Epithelial cell of proximal tubule (primary cell): ENCODE data around the gene GALNT12. TPM values are rescaled to one million over a fixed set of nuclear protein-coding genes. Genes with fewer than 3 reads are reported as not detected.

Experiments used
- DNase-seq: peaks from one replicate; pipeline ENCODE4 v3.0.0-alpha.2; 2011; ENCODE audit warnings: low read depth
- H3K4me3 ChIP-seq: 2 replicates; pipeline ENCODE4 v1.5.1; 2011; ENCODE audit warnings: low read depth, mild to moderate bottlenecking, low read length
- total RNA-seq: library from RNA; depleted of rRNA; stranded (reverse); fragments of >200 nt; gene quantifications from 2 replicates; pipeline ENCODE4 v1.2.3, GENCODE V29; 2015
- TF ChIP-seq, protein P1 (sequence below): conservative IDR thresholded peaks from 2 replicates; pipeline ENCODE4 v1.5.1; 2012; ENCODE audit warnings: low read depth, mild to moderate bottlenecking, low read length

GALNT12 gene
- total RNA-seq, 1 donor from 2014 or later = 19.5 TPM

DNA sequence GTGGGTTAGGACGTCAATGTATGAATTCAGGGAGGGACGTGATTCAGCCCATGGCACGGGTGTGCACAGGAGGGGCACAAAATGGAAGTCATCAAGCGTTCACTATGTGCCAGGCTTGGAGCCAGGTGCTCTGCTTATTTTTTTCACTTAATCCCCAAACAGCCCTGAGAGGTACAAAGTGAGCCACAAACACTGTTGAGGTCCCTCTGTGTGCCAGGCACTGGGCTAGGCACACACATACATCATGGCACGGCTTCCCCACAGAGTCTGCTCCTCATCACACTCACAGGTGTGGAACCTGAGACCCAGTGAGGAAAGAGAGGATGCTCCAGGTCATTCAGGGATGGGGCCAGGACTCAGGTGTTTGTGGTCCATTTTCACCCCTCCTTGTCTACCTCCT, 68.1 kb downstream of the GALNT12 start:
- DNase-seq = no peak
- no peak overlapping the region for H3K4me3 ChIP-seq
- TF ChIP-seq, protein P1, sequence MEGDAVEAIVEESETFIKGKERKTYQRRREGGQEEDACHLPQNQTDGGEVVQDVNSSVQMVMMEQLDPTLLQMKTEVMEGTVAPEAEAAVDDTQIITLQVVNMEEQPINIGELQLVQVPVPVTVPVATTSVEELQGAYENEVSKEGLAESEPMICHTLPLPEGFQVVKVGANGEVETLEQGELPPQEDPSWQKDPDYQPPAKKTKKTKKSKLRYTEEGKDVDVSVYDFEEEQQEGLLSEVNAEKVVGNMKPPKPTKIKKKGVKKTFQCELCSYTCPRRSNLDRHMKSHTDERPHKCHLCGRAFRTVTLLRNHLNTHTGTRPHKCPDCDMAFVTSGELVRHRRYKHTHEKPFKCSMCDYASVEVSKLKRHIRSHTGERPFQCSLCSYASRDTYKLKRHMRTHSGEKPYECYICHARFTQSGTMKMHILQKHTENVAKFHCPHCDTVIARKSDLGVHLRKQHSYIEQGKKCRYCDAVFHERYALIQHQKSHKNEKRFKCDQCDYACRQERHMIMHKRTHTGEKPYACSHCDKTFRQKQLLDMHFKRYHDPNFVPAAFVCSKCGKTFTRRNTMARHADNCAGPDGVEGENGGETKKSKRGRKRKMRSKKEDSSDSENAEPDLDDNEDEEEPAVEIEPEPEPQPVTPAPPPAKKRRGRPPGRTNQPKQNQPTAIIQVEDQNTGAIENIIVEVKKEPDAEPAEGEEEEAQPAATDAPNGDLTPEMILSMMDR = no peak

DNA sequence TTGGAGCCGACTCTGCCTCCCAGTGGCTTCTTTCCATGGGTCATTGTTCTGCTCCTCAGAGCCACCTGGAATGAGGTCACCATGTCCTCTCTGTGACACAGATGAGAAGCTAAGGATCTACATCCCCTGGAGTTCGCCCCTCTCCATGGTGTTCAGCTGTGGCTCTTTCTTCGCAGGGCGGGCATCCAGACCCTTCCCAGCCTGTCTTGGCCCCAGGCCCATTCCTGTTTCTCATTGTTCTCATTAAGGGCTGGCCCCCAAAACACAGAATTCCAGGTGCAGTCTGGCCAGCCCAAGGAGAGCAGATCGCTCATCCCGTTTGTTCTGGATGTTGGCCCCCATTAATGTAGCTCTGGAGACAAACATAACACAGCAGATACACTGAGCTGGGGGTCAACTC, 69.8 kb downstream of the GALNT12 start:
- TF ChIP-seq, protein P1 = no peak
- DNase-seq = no peak
- H3K4me3 ChIP-seq = no peak overlapping the region

DNA sequence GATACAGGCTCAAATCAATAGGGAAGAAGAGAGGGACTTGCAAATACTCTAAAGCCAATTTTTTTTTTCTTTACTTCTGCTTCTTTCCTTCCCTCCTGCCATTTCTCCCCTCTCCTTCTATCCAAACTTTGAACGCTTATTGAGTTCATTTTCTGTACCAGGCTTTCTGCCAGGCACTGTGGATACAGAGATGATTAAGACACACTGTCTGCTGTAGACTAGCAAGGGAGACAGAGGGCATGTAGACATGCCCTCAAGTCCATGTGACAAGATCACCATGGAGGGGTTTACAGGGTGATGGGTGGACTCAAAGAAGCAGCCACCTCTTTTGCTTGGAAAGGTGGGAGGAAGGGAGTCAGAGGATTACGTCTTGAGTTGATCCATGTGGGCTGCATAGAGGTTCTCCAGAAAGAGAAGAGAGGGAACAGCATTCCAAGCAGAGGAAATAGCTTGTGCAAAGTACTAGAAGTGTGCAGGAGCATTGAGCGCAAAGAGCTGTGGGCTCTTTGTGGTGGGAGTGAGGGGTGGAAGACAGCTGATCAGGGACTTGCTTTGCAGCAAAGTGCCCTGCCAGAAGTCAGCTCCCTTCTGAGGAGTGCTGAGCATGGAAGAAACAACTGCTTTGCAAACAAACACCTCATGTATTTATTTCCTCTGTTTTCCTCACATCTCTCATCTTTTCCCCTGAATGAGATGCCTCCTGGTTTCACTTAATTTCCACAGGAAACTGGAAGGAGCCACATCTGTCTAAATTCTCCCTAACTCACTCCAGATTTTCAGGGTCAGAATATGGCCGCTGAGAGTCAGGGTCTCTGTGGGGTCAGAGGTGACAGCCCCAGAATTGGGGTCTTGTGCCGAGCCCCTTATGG, 71.9 kb downstream of the GALNT12 start:
- TF ChIP-seq, protein P1 = no peak
- DNase-seq = no peak
- no peak overlapping the region for H3K4me3 ChIP-seq

DNA sequence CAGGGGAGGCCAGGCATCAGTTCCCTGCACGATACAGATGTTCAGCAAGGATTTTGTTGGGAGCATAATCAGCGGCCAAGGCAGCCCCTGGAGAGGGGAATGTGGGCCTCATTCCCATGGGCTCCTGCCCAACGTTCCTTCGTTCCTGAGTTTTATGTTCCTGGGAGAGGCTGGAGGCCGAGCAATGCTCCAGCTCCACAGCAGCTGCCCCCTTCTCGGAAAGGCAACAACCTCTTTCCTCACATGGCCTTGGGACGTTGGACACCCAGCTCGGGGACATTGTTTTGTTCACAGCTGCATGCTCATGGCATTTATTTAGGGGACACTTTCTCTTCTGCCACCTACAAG, 72.5 kb downstream of the GALNT12 start:
- no peak for DNase-seq
- TF ChIP-seq, protein P1 = no peak
- H3K4me3 ChIP-seq = no peak overlapping the region

DNA sequence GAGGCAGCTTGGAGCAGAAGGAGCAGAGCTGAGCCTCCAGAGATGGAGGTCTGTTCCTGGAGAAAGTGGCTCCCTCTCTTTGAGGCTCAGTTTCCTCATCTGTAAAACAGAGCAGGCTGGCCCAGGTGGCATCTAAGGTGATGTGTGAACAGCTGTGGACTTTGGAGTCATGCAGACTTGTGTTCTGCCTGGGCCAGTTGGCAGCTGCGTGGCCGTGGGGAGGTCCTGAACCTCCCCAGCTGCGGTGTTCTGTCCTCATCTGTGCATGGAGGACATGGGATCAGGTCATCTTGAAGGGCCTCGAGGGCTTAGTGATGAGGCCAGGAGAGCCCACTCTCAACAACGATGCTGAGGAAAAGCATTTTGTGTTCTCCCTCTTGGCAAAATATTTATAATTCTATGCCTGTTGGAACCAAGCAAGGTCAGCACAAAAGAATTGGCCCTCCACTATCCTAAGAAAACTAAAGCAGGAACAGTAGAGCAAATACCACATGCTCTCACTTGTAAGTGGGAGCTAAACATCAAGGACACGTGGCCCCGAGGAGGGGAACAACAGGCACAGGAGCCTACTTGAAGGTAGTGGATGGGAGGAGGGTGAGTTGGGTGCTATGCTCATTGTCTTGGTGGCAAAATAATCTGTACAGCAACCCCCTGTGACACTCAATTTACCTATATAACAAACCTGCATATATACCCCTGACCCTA, 73.0 kb downstream of the GALNT12 start:
- TF ChIP-seq, protein P1 = no peak
- H3K4me3 ChIP-seq = no peak overlapping the region
- no peak for DNase-seq

DNA sequence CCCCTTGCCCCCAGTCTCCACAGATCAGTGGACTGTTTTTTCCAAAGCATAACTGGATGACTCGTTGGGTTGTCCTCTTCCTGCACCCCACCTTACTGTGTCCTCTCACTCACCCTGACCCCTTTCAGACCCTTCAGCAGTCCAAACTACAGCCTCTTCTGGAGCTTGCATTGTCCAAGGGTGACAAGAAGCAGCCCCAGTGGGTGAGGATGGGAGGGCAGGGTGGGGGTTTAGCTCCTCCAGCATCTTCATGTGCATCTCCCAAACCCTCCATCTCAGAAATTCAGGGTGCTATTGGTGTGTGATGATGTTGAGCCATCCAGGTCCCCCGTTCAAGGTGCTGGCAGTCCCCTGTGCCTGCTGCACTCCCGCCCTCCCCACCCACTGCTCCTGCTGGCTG, 73.9 kb downstream of the GALNT12 start:
- TF ChIP-seq, protein P1 = no peak
- H3K4me3 ChIP-seq = no peak overlapping the region
- no peak for DNase-seq
